ENCODE results near the gene GRB10.

Gene GRB10

DNA sequence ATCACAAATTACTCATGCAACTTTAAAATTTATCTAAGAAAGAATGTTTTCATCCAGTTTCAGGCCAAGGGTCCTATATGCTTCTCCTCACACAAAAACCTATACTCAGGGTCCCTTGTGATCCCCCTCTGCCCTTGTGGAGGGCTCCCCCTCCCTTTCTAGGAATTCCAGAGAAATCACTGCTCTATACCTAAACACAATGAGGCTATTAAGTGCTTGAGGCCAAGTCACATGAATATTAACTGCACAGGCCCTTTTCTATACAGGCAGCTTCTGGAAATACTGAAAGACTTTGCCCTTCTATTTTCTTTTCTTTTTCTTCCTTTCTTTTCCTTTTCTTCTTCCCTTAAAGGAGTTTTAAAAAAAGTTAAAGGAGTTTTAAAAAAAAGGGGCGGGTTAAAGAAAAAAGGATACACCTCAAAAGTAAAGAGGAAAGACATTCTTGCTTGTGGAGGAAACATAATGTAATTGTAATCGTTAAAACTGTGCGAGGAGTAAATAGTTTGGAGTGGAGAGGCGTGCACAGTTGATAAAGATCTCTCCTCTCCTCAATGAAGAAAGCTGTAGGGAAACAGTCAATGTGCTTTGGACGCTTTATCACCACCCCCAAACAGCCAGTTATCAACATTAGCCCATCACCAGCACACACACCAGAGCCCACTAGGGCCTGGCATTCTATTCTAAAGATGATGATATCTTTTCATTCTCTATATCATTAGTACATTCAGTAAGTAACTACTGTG lies 16.4 kb downstream of the GRB10 start:
- Histone ChIP-seq H3K9me3 (ENCODE audit: severe bottlenecking) (no peaks in the 10 kb centered on the region), H3K4me3 (ENCODE audit: low read depth, low read length) (no peak overlapping the region), H3K27ac (no peak overlapping the region), H3K27me3 (ENCODE audit: insufficient read depth, low read depth, severe bottlenecking) (no peaks in the 10 kb centered on the region), H3K36me3 (no peaks in the 10 kb centered on the region)
- TF ChIP-seq, protein P1, sequence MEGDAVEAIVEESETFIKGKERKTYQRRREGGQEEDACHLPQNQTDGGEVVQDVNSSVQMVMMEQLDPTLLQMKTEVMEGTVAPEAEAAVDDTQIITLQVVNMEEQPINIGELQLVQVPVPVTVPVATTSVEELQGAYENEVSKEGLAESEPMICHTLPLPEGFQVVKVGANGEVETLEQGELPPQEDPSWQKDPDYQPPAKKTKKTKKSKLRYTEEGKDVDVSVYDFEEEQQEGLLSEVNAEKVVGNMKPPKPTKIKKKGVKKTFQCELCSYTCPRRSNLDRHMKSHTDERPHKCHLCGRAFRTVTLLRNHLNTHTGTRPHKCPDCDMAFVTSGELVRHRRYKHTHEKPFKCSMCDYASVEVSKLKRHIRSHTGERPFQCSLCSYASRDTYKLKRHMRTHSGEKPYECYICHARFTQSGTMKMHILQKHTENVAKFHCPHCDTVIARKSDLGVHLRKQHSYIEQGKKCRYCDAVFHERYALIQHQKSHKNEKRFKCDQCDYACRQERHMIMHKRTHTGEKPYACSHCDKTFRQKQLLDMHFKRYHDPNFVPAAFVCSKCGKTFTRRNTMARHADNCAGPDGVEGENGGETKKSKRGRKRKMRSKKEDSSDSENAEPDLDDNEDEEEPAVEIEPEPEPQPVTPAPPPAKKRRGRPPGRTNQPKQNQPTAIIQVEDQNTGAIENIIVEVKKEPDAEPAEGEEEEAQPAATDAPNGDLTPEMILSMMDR (IDR thresholded peaks at IDR 0.05; ENCODE audit: low read depth, low read length): no peak
- DNase-seq: no peak

GRCh38 chr7:50762337-50762736 lies 20.4 kb downstream of the GRB10 start:
- TF ChIP-seq, protein P1 (IDR thresholded peaks at IDR 0.05; ENCODE audit: low read depth, low read length): no peak
- Histone ChIP-seq H3K27ac (no peak overlapping the region), H3K27me3 (ENCODE audit: insufficient read depth, low read depth, severe bottlenecking) (no peaks in the 10 kb centered on the region), H3K36me3 (no peaks in the 10 kb centered on the region), H3K9me3 (ENCODE audit: severe bottlenecking) (no peaks in the 10 kb centered on the region), H3K4me3 (ENCODE audit: low read depth, low read length) (no peak overlapping the region)
- no peak for DNase-seq

DNA sequence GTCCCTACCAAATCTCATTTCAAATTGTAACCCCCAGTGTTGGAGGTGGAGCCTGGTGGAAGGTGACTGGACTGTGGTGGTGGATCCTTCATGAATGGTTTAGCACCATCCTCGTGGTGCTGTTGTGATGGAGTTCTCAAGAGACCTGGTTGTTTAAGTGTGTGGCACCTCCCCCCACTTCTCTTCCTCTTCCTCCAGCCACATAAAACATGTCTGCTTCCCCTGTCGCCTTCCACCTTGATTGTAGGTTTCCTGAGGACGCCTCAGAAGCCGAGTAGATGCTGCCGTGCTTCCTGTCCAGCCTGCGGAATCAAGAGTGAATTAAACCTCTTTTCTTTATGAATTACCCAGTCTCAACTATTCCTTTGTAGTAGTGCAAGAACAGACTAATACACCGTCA lies 21.0 kb downstream of the GRB10 start:
- Histone ChIP-seq H3K4me3 (ENCODE audit: low read depth, low read length) (no peak overlapping the region), H3K36me3 (no peaks in the 10 kb centered on the region), H3K27me3 (ENCODE audit: insufficient read depth, low read depth, severe bottlenecking) (no peaks in the 10 kb centered on the region), H3K9me3 (ENCODE audit: severe bottlenecking) (no peaks in the 10 kb centered on the region), H3K27ac (no peak overlapping the region)
- DNase-seq: no peak
- TF ChIP-seq, protein P1 (IDR thresholded peaks at IDR 0.05; ENCODE audit: low read depth, low read length): no peak

GRCh38 chr7:50757703-50758390 lies 24.8 kb downstream of the GRB10 start:
- no peaks in the 10 kb centered on the region for H3K27me3 ChIP-seq (ENCODE audit: insufficient read depth, low read depth, severe bottlenecking)

DNA sequence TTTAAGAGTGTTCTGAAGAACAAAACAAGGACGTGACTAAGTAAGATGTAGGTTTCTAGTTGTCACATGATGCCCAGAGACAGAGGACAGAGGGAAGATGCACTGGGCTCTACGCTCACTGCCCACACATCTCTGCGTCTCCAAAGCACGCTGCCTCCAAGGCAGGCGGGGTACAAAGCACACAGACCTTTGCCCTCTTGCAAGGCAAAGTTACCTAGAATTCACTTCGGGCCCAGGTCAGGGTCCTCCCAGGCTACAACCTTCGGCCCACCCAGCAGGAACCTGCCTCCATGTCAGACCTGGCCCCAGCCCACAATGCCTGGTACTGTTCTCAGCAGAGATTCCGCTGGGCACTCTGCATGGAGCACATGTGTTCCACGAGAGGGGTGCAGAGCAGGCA lies 26.5 kb downstream of the GRB10 start:
- DNase-seq: no peak
- no peak overlapping the region for H3K27ac ChIP-seq
- no peaks in the 10 kb centered on the region for H3K36me3 ChIP-seq
- H3K4me3 ChIP-seq (ENCODE audit: low read depth, low read length): no peak overlapping the region
- no peaks in the 10 kb centered on the region for H3K9me3 ChIP-seq (ENCODE audit: severe bottlenecking)
- H3K27me3 ChIP-seq (ENCODE audit: insufficient read depth, low read depth, severe bottlenecking): no peaks in the 10 kb centered on the region
- TF ChIP-seq, protein P1 (IDR thresholded peaks at IDR 0.05; ENCODE audit: low read depth, low read length): no peak

More at GRCh38 chr7:50757703-50758390, 24.8 kb downstream of the GRB10 start:
- Histone ChIP-seq H3K4me3 (ENCODE audit: low read depth, low read length) (no peak overlapping the region), H3K9me3 (ENCODE audit: severe bottlenecking) (no peaks in the 10 kb centered on the region), H3K36me3 (no peaks in the 10 kb centered on the region), H3K27ac (no peak overlapping the region)
- TF ChIP-seq, protein P1 (IDR thresholded peaks at IDR 0.05; ENCODE audit: low read depth, low read length): no peak
- no peak for DNase-seq
